ENCODE measurements around the gene SEMA3E.

The SEMA3E gene

GRCh38 chr7:83337050-83337449 is 311.9 kb downstream of the SEMA3E start:
- no peak for DNase-seq

GRCh38 chr7:83326223-83326622 is 322.7 kb downstream of the SEMA3E start:
- no peak for DNase-seq

DNA sequence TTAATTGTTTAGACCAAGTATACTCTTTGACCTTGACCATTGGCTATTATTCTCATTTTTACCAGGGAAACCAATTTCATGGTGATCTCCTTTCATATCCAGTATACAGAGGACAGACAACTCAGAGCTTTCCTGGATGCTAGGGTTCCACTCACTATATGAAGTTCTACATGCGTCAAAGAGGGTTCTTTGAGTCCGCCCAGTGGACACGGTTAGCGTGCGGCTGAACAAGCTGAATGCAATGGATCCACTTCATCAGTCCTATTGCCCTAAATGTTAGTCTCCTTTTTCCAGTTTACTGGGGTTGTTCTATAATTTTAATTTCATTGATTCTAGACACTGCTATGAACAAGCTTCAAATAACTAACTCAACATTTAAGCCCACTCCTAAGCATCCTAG is 323.9 kb downstream of the SEMA3E start:
- DNase-seq: no peak

GRCh38 chr7:83324596-83324995 is 324.3 kb downstream of the SEMA3E start:
- no peak for DNase-seq

DNA sequence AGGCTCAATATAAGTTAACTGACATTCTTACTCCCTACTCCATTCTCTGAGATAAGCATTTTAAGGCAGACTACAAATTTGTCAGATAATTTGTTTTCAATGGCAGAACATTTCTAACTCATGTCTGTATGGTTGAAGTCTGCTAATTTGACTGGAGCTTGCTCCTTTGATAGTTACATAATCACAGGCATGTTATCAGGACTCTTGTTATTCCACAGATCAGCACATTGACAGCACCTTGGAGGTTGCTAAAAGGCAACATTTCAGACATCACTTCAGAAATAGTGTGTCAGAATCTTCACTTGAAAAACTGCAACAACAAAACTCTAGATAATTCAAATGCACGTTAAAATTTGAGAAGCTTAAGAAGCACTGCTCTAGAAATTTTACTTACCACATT is 327.9 kb downstream of the SEMA3E start:
- DNase-seq: no peak

DNA sequence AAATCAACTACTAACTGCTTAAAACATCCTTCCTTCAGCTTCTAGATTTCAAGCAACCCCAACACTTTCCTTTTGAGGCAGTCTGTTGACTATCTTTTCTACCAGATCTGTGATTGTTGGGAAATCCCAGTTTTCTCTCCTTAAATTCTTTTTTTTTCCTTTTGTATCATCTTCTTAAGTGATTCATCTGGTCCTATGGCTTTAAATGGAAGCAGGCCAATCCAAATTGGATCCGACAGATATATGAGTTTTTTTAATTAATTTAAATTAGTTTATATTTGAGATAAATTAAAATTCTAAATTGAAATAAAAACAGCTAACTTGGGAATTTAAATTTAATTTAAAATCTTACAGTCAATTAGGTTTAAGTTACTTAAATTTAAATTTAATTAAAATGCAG is 335.0 kb downstream of the SEMA3E start:
- no peak for DNase-seq

Measured in NCI-H1417 (cell line).